A549 (cell line): ENCODE data around the gene CHST13. TPM values are rescaled to one million over a fixed set of nuclear protein-coding genes. Genes with fewer than 3 reads are reported as not detected.

Experiments
- ATAC-seq, 2 experiments: fragments of 200-7000 bp in 1 of 2; fragments of >200 bp in 1 of 2; cut with Nextera tagmentation in 1 of 2; cut with Tn5 transposase in 1 of 2; 3 replicates each; pipeline versions ENCODE4 v1.8.0 to v1.9.1; 2018 to 2020; ENCODE audit warnings: mild to moderate bottlenecking in 1 of 2, moderate library complexity in 1 of 2
- CTCF ChIA-PET: fragments of 300-600 bp; sonication (Branson Sonifier 250); formaldehyde crosslinking; extraction: SDS; loops from one replicate; lab custom pipeline; 2021; ENCODE audit warnings: antibody characterized with exemption, inconsistent platforms; lab: Yijun Ruan, JAX
- POLR2A ChIA-PET: fragments of 350-600 bp; formaldehyde crosslinking; extraction: SDS; loops from one replicate; lab custom pipeline; 2021; ENCODE audit warnings: antibody characterized with exemption, inconsistent platforms; lab: Yijun Ruan, JAX
- DNase-seq, 2 experiments: peaks; one replicate each; pipeline versions ENCODE4 v3.0.0 to v3.0.0-alpha.2; 2011 to 2016; ENCODE audit warnings: low read depth in 1 of 2, low spot score in 1 of 2
- FAIRE-seq: peaks from 2 replicates; lab custom pipeline; 2011; peaks lifted over from hg19 to GRCh38; lab: Jason Lieb, UNC
- H3K27ac ChIP-seq, 2 experiments: fragments of >200 bp; sonication (Bioruptor Twin); formaldehyde crosslinking; 3 replicates each; pipeline ENCODE4 v1.5.1; 2016 to 2017
- H3K4me1 ChIP-seq: fragments of >200 bp; sonication (Bioruptor Twin); formaldehyde crosslinking; 3 replicates; pipeline ENCODE4 v1.6.1; 2016
- H3K4me2 ChIP-seq: fragments of >200 bp; sonication (Bioruptor Twin); formaldehyde crosslinking; 3 replicates; pipeline ENCODE4 v1.6.1; 2016
- H3K4me3 ChIP-seq: fragments of >200 bp; sonication (Bioruptor Twin); formaldehyde crosslinking; 3 replicates; pipeline ENCODE4 v1.5.1; 2016
- H3K9me3 ChIP-seq: fragments of >200 bp; sonication (Bioruptor Twin); formaldehyde crosslinking; 3 replicates; pipeline ENCODE4 v1.6.1; 2016
- CBX8 ChIP-seq: fragments of 200-600 bp; sonication (generic); IDR thresholded peaks from 2 replicates; pipeline ENCODE4 v1.6.1; 2016
- CHD2 ChIP-seq: fragments of 150-350 bp; IDR thresholded peaks from 2 replicates; pipeline ENCODE4 v1.6.1; 2014; ENCODE audit warnings: low read length; ENCODE audit not compliant: partially characterized antibody
- CTCF ChIP-seq: fragments of >200 bp; sonication (Bioruptor Twin); formaldehyde crosslinking; IDR thresholded peaks from 3 replicates; pipeline ENCODE4 v1.5.1; 2016
- E2F6 ChIP-seq: IDR thresholded peaks from 2 replicates; pipeline ENCODE4 v1.6.1; 2012; ENCODE audit warnings: low read depth, borderline replicate concordance
- EP300 ChIP-seq, 2 experiments: fragments of >200 bp; sonication (Bioruptor Twin); formaldehyde crosslinking; IDR thresholded peaks; 2 replicates in 1 of 2; 3 replicates in 1 of 2; pipeline ENCODE4 v1.6.1; 2016 to 2017
- ESRRA ChIP-seq: fragments of 150-350 bp; IDR thresholded peaks from 2 replicates; pipeline ENCODE4 v1.6.1; 2014; ENCODE audit warnings: mild to moderate bottlenecking, low read length, borderline replicate concordance
- HEYL ChIP-seq: fragments of 250-450 bp; sonication (Bioruptor Pico); IDR thresholded peaks from 2 replicates; pipeline ENCODE4 v1.8.0; 2021; ENCODE audit warnings: mild to moderate bottlenecking, moderate library complexity
- HOXB13 ChIP-seq: fragments of 250-450 bp; sonication (Bioruptor Pico); IDR thresholded peaks from 2 replicates; pipeline ENCODE4 v1.5.0; 2020; ENCODE audit warnings: low read depth, mild to moderate bottlenecking, moderate library complexity
- HOXB5 ChIP-seq: fragments of 250-450 bp; sonication (Bioruptor Pico); IDR thresholded peaks from 2 replicates; pipeline ENCODE4 v1.5.0; 2020; ENCODE audit warnings: mild to moderate bottlenecking, moderate library complexity
- JUN ChIP-seq, 2 experiments: fragments of >200 bp; sonication (Bioruptor Twin); formaldehyde crosslinking; IDR thresholded peaks; 2 replicates in 1 of 2; 3 replicates in 1 of 2; pipeline ENCODE4 v1.6.1; 2016 to 2017
- KDM5A ChIP-seq: fragments of 200-600 bp; sonication (generic); IDR thresholded peaks from 2 replicates; pipeline ENCODE4 v1.6.1; 2016; ENCODE audit warnings: antibody characterized with exemption, mild to moderate bottlenecking
- MYC ChIP-seq: IDR thresholded peaks from 2 replicates; pipeline ENCODE4 v1.6.1; 2012; ENCODE audit warnings: mild to moderate bottlenecking, inconsistent platforms, low read length, improper control_type of control experiment, borderline replicate concordance
- NR3C1 ChIP-seq: fragments of >200 bp; sonication (Bioruptor Twin); formaldehyde crosslinking; IDR thresholded peaks from 3 replicates; pipeline ENCODE4 v1.6.1; 2017
- PBX3 ChIP-seq: IDR thresholded peaks from 2 replicates; pipeline ENCODE4 v1.6.1; 2012
- RFX5 ChIP-seq: fragments of 450-650 bp; IDR thresholded peaks from 2 replicates; pipeline ENCODE4 v1.7.1; 2014; ENCODE audit warnings: antibody characterized with exemption, mild to moderate bottlenecking, moderate library complexity
- SREBF2 ChIP-seq: fragments of 450-650 bp; IDR thresholded peaks from 2 replicates; pipeline ENCODE4 v1.6.1; 2014; ENCODE audit warnings: mild to moderate bottlenecking, moderate library complexity
- TP53 ChIP-seq: fragments of 250-450 bp; sonication (Bioruptor Pico); IDR thresholded peaks from 2 replicates; pipeline ENCODE4 v1.5.0; 2021; ENCODE audit warnings: mild to moderate bottlenecking, moderate library complexity
- ZFP36 ChIP-seq: fragments of 450-650 bp; IDR thresholded peaks from 2 replicates; pipeline ENCODE4 v1.6.1; 2014; ENCODE audit warnings: borderline replicate concordance; ENCODE audit not compliant: partially characterized antibody
- WGBS: methylation state at CpG from one replicate; pipeline ENCODE4 v1.1.6; 2017; ENCODE audit errors: missing lambda C conversion rate; 5-methylcytosine and 5-hydroxymethylcytosine counted together
- polyA plus RNA-seq, 4 experiments: library from polyadenylated mRNA; depleted of rRNA in 3 of 4; stranded (reverse); fragments of >200 nt; fragmentation: RNase III in 1 of 4; extraction: RNeasy Plus Mini Kit Qiagen cat#74134 plus additional on column Dnase treatment in 1 of 4; gene quantifications; 2 replicates in 3 of 4; 3 replicates in 1 of 4; pipeline ENCODE4 v1.2.3, GENCODE V29; 2011 to 2017

CHST13 gene
- polyA plus RNA-seq, 2 of the 4 experiments (the other 2 are of a cell fraction): 0.30 to 0.59 TPM

- H3K27ac ChIP-seq: no peak within 1 kb of the TSS
- H3K4me1 ChIP-seq: no peaks in the 10 kb centered on the region
- WGBS: 42% methylated on average over 4 of the region's 9 CpGs
- H3K4me3 ChIP-seq: no peak within 1 kb of the TSS
- ATAC-seq: no peak; a peak in 3 of 6 replicates
- no peak for FAIRE-seq
- H3K9me3 ChIP-seq: no peaks in the 10 kb centered on the region
- TF ChIP-seq CTCF (no peak), E2F6 (no peak), HOXB13 (CRISPR knock-in tag) (no peak)
- no peak within 1 kb of the TSS for H3K4me2 ChIP-seq
- CTCF ChIA-PET: no interaction called here
- no peak for DNase-seq
- POLR2A ChIA-PET: no interaction called here
Measured at GRCh38 chr3:126558336-126559071, 34.5 kb downstream of the CHST13 start, which contains the start of gene C3orf22. C3orf22 (minus strand) TSS chr3:126558932; CDS start chr3:126553390, 5,542 bp downstream.

GRCh38 chr3:126562737-126563276 lies 38.9 kb downstream of the CHST13 start:
- ChIA-PET CTCF (interaction anchor here (0.6 to 1.4 kb wide), 2 partner anchors 9 to 1124 kb away, joined by 3 to 4 read pairs; no protein-coding TSS in a partner anchor), POLR2A (no interaction called here)
- FAIRE-seq: no peak

More at GRCh38 chr3:126562737-126563276, 38.9 kb downstream of the CHST13 start:
- Histone ChIP-seq H3K4me1 (no peaks in the 10 kb centered on the region), H3K9me3 (no peaks in the 10 kb centered on the region), H3K4me2 (no peak overlapping the region)
- ATAC-seq (no peak), DNase-seq (no peak)
- TF ChIP-seq HEYL (CRISPR knock-in tag) (no peak), ESRRA (no peak), MYC (no peak), EP300 (IDR thresholded peaks at IDR 0.05) (no peak), CBX8 (no peak), RFX5 (no peak), CTCF (no peak), HOXB5 (CRISPR knock-in tag) (no peak), KDM5A (no peak), PBX3 (no peak), NR3C1 (no peak), CHD2 (no peak), SREBF2 (no peak), JUN (IDR thresholded peaks at IDR 0.05) (no peak), TP53 (CRISPR knock-in tag) (no peak), ZFP36 (no peak)
- TF ChIP-seq, all 56 proteins: peak for 0
- Histone ChIP-seq H3K4me3 (no peak overlapping the region), H3K27ac (no peak overlapping the region)
- WGBS: 8% methylated on average over 2 of the region's 2 CpGs
